NCI-H2227 treated with DMSO at 0.1 percent for 48 hours (cell line): Measurements from ENCODE around the gene MAP1S.

Source experiments
- DNase-seq: peaks from one replicate; lab custom pipeline; 2025; lab: John Stamatoyannopoulos, UW

The MAP1S gene

GRCh38 chr19:17688853-17689595 lies 30.3 kb upstream of the MAP1S start:
- no peak for DNase-seq

- no peak for DNase-seq
Measured at GRCh38 chr19:17692566-17692965, 26.7 kb upstream of the MAP1S start.

- no peak for DNase-seq
Measured at GRCh38 chr19:17695198-17695597, 24.1 kb upstream of the MAP1S start.

- DNase-seq: no peak
Measured at GRCh38 chr19:17703824-17704463, 15.3 kb upstream of the MAP1S start.

GRCh38 chr19:17706750-17707181 lies 12.5 kb upstream of the MAP1S start:
- DNase-seq: no peak

GRCh38 chr19:17711851-17712250 lies 7.4 kb upstream of the MAP1S start:
- DNase-seq: no peak

GRCh38 chr19:17716309-17716929 lies 2.9 kb upstream of the MAP1S start:
- no peak for DNase-seq

- DNase-seq: no peak
Measured at GRCh38 chr19:17718550-17718946, 732 bp upstream of the MAP1S start.

- DNase-seq: no peak
Measured at GRCh38 chr19:17719730-17720400, 585 bp downstream of the MAP1S start.

GRCh38 chr19:17720440-17720839 lies 1.2 kb downstream of the MAP1S start:
- no peak for DNase-seq

- no peak for DNase-seq
Measured at GRCh38 chr19:17721111-17721628, 1.9 kb downstream of the MAP1S start.

GRCh38 chr19:17721821-17722220 lies 2.5 kb downstream of the MAP1S start:
- no peak for DNase-seq

GRCh38 chr19:17722655-17723240 lies 3.5 kb downstream of the MAP1S start:
- DNase-seq: no peak

GRCh38 chr19:17724655-17725054 lies 5.4 kb downstream of the MAP1S start:
- no peak for DNase-seq

GRCh38 chr19:17725422-17726078 lies 6.3 kb downstream of the MAP1S start:
- DNase-seq: no peak

- no peak for DNase-seq
Measured at GRCh38 chr19:17726136-17726741, 7.0 kb downstream of the MAP1S start.

- no peak for DNase-seq
Measured at GRCh38 chr19:17726964-17727773, 7.9 kb downstream of the MAP1S start.

GRCh38 chr19:17727843-17728242 lies 8.6 kb downstream of the MAP1S start:
- DNase-seq: no peak

- DNase-seq: no peak
Measured at GRCh38 chr19:17733127-17733526, 13.8 kb downstream of the MAP1S start.

GRCh38 chr19:17734146-17734545 lies 14.9 kb downstream of the MAP1S start:
- no peak for DNase-seq
